DND-41 (cell line): ENCODE results near the gene LCE3C.
"Not testable (repeated sequence)": the region's sequence is repeated elsewhere in the genome, so short reads cannot be mapped to it uniquely, and the experiment has no call there.

ENCODE experiments used
- ATAC-seq: fragments of 200-7000 bp; cut with Tn5 transposase; 3 replicates; pipeline ENCODE4 v1.9.1; 2021; ENCODE audit warnings: low read depth; ENCODE audit not compliant: insufficient read depth
- DNase-seq: peaks from one replicate; pipeline ENCODE4 v3.0.0-alpha.2; 2020
- H2AFZ ChIP-seq: 2 replicates; pipeline ENCODE4 v1.6.0; 2012; ENCODE audit warnings: low read depth, low read length
- H3K27ac ChIP-seq: 2 replicates; pipeline ENCODE4 v1.5.1; 2012; ENCODE audit warnings: low read length, inconsistent platforms
- H3K27me3 ChIP-seq: fragments of 200-600 bp; sonication (generic); 2 replicates; pipeline ENCODE4 v1.6.0; 2012; ENCODE audit warnings: low read length, mild to moderate bottlenecking, inconsistent platforms; ENCODE audit not compliant: insufficient read depth, poor library complexity
- H3K36me3 ChIP-seq: 2 replicates; pipeline ENCODE4 v1.5.1; 2012; ENCODE audit warnings: low read length, inconsistent platforms; ENCODE audit not compliant: insufficient read depth
- H3K4me1 ChIP-seq: 2 replicates; pipeline ENCODE4 v1.5.1; 2012; ENCODE audit warnings: mild to moderate bottlenecking, low read length; ENCODE audit not compliant: insufficient read depth
- H3K4me2 ChIP-seq: 2 replicates; pipeline ENCODE4 v1.6.0; 2012; ENCODE audit warnings: mild to moderate bottlenecking, moderate library complexity, low read length, inconsistent platforms; ENCODE audit not compliant: insufficient read depth
- H3K4me3 ChIP-seq, 2 experiments: fragments of 200-600 bp in 1 of 2; shearing (Covaris generic) in 1 of 2; 2 replicates each; pipeline ENCODE4 v1.5.1; 2012 to 2016; ENCODE audit warnings: inconsistent platforms in 2 of 2, low read length in 2 of 2, mild to moderate bottlenecking in 2 of 2, low read depth in 1 of 2, moderate library complexity in 1 of 2
- H3K79me2 ChIP-seq: 2 replicates; pipeline ENCODE4 v1.6.0; 2012; ENCODE audit warnings: low read length, inconsistent platforms; ENCODE audit not compliant: insufficient read depth
- H3K9ac ChIP-seq: 2 replicates; pipeline ENCODE4 v1.6.0; 2012; ENCODE audit warnings: low read depth, mild to moderate bottlenecking, inconsistent platforms, low read length, moderate library complexity
- H3K9me3 ChIP-seq: 2 replicates; pipeline ENCODE4 v1.5.1; 2012; ENCODE audit warnings: low read length, moderate library complexity, mild to moderate bottlenecking, inconsistent platforms; ENCODE audit not compliant: insufficient read depth, severe bottlenecking
- H4K20me1 ChIP-seq: 2 replicates; pipeline ENCODE4 v1.6.0; 2012; ENCODE audit warnings: low read length; ENCODE audit not compliant: insufficient read depth
- EZH2 ChIP-seq: IDR thresholded peaks from 3 replicates; pipeline ENCODE4 v1.6.1; 2012; ENCODE audit warnings: borderline replicate concordance, low read depth, mild to moderate bottlenecking, moderate library complexity, low read length, inconsistent platforms; ENCODE audit not compliant: severe bottlenecking
- TF ChIP-seq, protein P1 (sequence below): IDR thresholded peaks from 2 replicates; pipeline ENCODE4 v1.5.1; 2012; ENCODE audit warnings: borderline replicate concordance, low read length, moderate library complexity, mild to moderate bottlenecking; ENCODE audit not compliant: poor library complexity, severe bottlenecking; ENCODE audit errors: extremely low read depth

LCE3C gene

GRCh38 chr1:152566681-152567080 is 33.4 kb upstream of the LCE3C start, which contains the start of gene LCE3E:
Gene LCE3E (minus strand): TSS chr1:152566780. CDS start chr1:152566208, 572 bp downstream.
- Histone ChIP-seq H3K27me3 (no peaks in the 10 kb centered on the region), H3K36me3 (no peaks in the 10 kb centered on the region), H3K4me3 (no peak within 1 kb of the TSS), H3K4me1 (no peaks in the 10 kb centered on the region), H3K9me3 (no peaks in the 10 kb centered on the region), H3K27ac (no peak within 1 kb of the TSS), H3K79me2 (no peaks in the 10 kb centered on the region), H3K9ac (no peak within 1 kb of the TSS), H3K4me2 (no peak within 1 kb of the TSS), H2AFZ (no peak within 1 kb of the TSS), H4K20me1 (no peaks in the 10 kb centered on the region)
- no peak for DNase-seq
- TF ChIP-seq EZH2: no peak
- TF ChIP-seq, protein P1, sequence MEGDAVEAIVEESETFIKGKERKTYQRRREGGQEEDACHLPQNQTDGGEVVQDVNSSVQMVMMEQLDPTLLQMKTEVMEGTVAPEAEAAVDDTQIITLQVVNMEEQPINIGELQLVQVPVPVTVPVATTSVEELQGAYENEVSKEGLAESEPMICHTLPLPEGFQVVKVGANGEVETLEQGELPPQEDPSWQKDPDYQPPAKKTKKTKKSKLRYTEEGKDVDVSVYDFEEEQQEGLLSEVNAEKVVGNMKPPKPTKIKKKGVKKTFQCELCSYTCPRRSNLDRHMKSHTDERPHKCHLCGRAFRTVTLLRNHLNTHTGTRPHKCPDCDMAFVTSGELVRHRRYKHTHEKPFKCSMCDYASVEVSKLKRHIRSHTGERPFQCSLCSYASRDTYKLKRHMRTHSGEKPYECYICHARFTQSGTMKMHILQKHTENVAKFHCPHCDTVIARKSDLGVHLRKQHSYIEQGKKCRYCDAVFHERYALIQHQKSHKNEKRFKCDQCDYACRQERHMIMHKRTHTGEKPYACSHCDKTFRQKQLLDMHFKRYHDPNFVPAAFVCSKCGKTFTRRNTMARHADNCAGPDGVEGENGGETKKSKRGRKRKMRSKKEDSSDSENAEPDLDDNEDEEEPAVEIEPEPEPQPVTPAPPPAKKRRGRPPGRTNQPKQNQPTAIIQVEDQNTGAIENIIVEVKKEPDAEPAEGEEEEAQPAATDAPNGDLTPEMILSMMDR: no peak
- no peak for ATAC-seq

- no peak overlapping the region for H3K27ac ChIP-seq
- H3K79me2 ChIP-seq: no peaks in the 10 kb centered on the region
- H3K4me1 ChIP-seq: no peaks in the 10 kb centered on the region
- H3K4me3 ChIP-seq: no peak overlapping the region
- TF ChIP-seq, protein P1: no peak
- H2AFZ ChIP-seq: no peak overlapping the region
- peaks cover 9% of the 10 kb centered on the region for H3K27me3 ChIP-seq
- H4K20me1 ChIP-seq: no peaks in the 10 kb centered on the region
- no peaks in the 10 kb centered on the region for H3K9me3 ChIP-seq
- no peak for ATAC-seq
- H3K9ac ChIP-seq: no peak overlapping the region
- DNase-seq: no peak
- no peaks in the 10 kb centered on the region for H3K36me3 ChIP-seq
- H3K4me2 ChIP-seq: no peak overlapping the region
Measured at GRCh38 chr1:152577168-152577567, 22.9 kb upstream of the LCE3C start.

DNA sequence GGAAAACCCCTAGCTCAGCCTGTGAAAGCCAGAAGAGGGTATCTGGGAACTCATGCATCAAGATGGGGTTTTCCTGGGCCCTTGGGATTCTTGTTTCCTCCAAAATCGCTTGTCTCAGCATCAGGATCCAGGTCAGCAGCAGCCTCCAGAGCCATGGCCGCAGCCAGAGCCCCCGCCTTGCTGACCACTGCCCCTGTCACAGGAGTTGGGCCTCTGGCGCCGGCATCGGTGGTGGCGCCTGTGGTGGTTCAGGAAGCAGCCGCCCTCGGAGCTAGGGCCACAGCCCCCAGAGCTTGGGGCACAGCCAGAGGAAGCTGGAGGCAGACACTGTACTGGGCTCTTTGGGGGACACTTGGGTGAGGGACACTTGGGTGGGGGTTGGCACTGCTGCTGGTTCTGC is 20.5 kb upstream of the LCE3C start:
- H3K27me3 ChIP-seq, H3K79me2 ChIP-seq, H3K4me3 ChIP-seq, H3K9ac ChIP-seq, H3K27ac ChIP-seq, H3K9me3 ChIP-seq, H3K36me3 ChIP-seq, ATAC-seq, H2AFZ ChIP-seq, H3K4me1 ChIP-seq, H3K4me2 ChIP-seq, DNase-seq, H4K20me1 ChIP-seq: not testable (repeated sequence)

DNA sequence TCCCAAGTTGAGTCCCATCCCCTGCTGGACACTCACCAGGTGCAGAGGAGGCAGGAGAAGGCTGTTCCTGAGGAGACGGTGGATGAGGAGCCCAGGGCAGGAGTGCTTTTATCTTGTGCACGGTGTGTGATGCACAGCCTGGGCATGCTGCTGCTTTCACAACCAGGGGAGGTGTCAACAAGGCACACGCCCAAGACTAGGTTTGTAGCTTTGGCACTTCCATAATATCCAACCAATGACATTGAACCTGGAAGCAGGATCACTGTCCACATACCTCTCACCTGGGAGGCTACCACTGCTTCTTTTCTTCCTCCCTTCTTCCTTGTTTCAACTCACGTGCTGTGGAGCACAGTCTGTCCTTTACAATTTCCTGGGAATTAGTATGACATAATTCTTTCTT is 19.6 kb upstream of the LCE3C start, which contains the start of gene LCE3D:
TSS of gene LCE3D (minus strand) at position 84 of the 400 bp plus-strand sequence. CDS start 580 bp downstream, outside the sequence.
- Histone ChIP-seq H3K4me1 (no peaks in the 10 kb centered on the region), H3K4me3 (no peak within 1 kb of the TSS), H3K9me3 (no peaks in the 10 kb centered on the region), H2AFZ (no peak within 1 kb of the TSS), H3K9ac (no peak within 1 kb of the TSS), H3K4me2 (no peak within 1 kb of the TSS), H3K36me3 (no peaks in the 10 kb centered on the region), H3K27me3 (peaks cover 9% of the 10 kb centered on the region), H3K79me2 (no peaks in the 10 kb centered on the region), H4K20me1 (no peaks in the 10 kb centered on the region), H3K27ac (no peak within 1 kb of the TSS)
- no peak for DNase-seq
- TF ChIP-seq, protein P1: no peak
- TF ChIP-seq EZH2: no peak
- no peak for ATAC-seq
